LNCAP (cell line): ENCODE measurements around the gene MAVS.

ENCODE experiments used
- TF ChIP-seq, protein P1 (sequence below): fragments of 450-650 bp; IDR thresholded peaks from 2 replicates; pipeline ENCODE4 v1.5.1; 2017; ENCODE audit warnings: mild to moderate bottlenecking

MAVS gene

DNA sequence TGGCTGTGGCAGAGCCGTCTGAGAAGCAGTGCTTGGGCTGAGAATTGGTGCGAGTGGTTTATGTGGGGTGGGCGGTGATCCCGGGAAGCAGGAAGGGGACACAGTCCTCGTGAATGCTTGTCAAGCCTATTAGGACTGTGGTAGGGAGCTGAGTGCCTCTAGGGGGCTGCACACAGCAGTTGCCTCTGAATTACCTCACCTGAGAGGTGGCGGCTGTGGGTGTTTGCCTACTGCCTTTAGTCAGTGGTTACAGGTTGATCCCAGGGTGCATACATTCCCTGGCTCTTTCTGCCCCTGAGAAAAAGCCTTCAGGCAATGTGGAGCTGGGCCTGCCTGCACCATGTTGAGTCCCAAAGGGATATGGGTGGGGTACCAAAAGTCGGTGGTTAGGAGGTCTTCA lies 21.1 kb upstream of the MAVS start:
- TF ChIP-seq, protein P1, sequence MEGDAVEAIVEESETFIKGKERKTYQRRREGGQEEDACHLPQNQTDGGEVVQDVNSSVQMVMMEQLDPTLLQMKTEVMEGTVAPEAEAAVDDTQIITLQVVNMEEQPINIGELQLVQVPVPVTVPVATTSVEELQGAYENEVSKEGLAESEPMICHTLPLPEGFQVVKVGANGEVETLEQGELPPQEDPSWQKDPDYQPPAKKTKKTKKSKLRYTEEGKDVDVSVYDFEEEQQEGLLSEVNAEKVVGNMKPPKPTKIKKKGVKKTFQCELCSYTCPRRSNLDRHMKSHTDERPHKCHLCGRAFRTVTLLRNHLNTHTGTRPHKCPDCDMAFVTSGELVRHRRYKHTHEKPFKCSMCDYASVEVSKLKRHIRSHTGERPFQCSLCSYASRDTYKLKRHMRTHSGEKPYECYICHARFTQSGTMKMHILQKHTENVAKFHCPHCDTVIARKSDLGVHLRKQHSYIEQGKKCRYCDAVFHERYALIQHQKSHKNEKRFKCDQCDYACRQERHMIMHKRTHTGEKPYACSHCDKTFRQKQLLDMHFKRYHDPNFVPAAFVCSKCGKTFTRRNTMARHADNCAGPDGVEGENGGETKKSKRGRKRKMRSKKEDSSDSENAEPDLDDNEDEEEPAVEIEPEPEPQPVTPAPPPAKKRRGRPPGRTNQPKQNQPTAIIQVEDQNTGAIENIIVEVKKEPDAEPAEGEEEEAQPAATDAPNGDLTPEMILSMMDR: no peak

DNA sequence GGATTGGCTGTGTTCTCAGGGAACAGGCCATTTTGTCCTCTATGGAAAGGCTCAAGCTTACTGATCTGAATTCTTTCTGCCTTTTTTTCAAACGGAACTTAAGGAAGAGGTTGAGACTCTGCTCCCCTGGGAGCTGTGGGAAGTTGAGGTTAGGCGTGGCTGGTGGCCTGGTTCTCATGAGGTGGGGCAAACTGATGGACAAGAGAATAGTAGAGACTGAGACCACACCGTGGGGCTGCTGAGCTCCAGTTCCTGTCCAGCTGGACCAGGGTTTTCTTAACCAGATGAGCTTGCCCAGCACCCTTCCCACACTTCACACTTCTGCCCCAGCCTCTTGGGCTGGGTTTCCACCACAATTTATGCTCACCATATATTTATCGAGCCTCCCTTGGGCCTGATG lies 20.2 kb upstream of the MAVS start:
- TF ChIP-seq, protein P1: no peak

DNA sequence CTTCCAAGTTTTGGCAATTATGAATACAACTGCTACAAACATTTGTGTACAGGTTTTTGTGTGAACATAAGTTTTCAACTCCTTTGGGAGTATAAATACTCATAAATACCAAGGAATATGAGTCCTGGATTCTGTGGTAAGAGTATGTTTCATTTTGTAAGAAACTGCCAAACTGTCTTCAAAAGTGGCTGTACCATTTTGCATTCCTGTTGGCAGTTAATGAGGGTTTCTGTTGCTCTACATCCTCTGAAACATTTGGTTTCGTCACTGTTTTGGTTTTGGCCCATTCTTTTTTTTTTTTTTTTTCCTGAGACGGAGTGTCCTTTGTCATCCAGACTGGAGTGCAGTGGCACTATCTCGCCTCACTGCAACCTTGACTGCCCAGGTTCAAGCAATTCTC lies 17.8 kb upstream of the MAVS start:
- TF ChIP-seq, protein P1: no peak

DNA sequence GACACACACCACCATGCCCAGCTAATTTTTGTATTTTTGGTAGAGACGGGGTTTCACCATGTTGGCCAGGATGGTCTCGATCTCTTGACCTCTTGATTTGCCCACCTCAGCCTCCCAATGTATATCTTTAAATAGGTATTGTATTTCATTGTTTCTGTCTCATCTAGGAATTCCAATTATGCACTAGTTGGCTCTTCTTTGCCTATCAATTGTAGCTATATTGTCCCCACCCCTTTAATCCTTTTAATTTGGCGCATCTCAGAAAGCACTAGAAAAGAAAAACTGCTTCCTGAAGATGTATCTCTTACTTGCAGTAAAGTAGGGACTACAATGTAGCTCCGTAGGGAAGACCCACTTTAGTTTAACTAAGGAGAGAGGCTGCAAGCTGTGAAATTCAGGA lies 10.5 kb upstream of the MAVS start:
- TF ChIP-seq, protein P1: no peak

DNA sequence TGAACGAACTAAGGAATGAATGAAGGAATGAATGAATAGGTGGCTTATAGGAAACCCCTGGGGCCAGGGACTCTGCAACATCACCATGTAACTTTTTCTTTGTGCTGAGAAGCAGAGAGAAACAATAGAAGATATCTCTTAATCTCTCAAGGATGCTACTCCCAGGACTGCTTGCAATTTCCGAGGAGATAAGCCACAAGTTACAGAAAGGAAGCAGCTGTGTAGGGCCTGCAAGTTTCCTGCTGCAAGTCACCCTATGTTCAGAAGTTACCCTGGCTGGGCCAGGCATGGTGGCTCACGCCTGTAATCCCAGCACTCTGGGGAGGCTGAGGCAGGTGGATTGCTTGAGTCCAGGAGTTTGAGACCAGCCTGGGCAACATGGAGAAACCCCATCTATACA lies 7.3 kb upstream of the MAVS start:
- TF ChIP-seq, protein P1: no peak

DNA sequence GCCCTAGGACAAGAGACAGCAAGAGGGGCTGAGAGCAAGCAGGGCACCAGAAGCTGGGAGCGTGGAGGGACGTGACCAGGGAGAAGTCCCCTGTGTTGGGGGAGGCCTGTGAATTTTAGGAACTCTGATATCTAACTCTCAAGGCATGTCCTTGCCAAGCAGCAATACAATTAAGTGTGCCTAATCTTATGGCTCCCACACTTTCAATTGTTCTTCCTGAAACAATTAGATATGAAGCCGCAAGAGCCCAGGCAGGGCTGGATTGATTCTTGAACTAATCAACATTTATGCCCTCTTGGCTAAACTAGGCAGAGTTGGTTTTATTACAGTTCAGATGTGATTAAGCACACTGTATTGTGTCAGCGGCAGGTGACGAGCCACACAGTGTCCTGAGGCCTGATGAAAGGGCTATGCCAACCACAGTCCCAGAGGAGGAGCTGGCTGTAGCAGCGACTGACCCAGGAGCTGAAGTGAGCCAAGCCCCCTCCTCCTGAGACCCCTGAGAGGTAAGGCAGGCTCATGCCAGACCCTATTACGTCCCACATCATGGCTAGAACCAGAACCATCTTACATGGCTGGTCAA lies 4.2 kb upstream of the MAVS start:
- TF ChIP-seq, protein P1: no peak

DNA sequence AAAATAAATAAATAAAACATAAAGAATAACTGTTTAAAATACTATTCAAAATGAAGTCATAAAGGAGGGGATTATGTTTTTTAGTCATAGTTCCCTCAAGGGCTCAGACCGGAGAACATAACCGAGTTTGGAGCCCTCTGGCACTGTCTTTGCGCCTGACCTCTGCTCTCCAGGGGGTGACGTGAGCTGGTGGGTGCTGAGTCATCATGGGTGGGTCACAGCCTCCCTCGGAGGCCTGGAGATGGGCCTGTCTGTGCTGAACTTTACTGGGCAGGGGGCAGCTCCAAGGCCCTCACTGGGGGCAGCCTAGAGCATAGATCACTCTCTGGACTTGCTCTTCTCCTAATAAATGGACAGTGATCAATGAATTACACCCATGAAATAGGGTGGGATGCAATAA lies 3.1 kb upstream of the MAVS start:
- TF ChIP-seq, protein P1: no peak

DNA sequence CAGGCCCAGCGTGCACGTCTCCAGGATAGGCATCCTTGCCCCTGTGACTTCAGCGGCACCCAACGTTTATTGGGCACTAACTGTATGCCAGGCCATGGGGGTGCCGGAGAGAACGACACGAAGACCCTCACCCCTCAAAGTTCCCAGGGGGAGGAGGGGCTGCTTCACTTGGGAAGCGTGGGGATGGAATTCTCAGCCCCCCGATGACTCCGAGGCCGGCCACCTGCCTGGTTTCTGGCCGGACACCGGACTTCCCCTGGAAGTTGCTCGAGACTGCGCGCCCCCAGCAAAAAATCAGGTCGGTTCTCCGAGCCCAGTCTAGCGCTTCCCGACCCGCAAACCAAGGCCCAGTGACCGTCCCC lies 275 bp upstream of the MAVS start:
- TF ChIP-seq, protein P1: no peak
